ENCODE data around the gene TNFRSF21. TPM values are rescaled to one million over a fixed set of nuclear protein-coding genes. Genes with fewer than 3 reads are reported as not detected.
A peak's percentile ranks its signal among the peaks of the same experiment; 100 is the strongest.

TNFRSF21 gene
- total and polyA plus RNA-seq, 9 of the 15 experiments (the other 6 are each of a cell fraction or from before 2014, with no cell fraction given): 0.63 to 5.7 (median 2.2) TPM

GRCh38 chr6:47242483-47243386, 67.0 kb downstream of the TNFRSF21 start (continued):
- TF ChIP-seq, protein P1, sequence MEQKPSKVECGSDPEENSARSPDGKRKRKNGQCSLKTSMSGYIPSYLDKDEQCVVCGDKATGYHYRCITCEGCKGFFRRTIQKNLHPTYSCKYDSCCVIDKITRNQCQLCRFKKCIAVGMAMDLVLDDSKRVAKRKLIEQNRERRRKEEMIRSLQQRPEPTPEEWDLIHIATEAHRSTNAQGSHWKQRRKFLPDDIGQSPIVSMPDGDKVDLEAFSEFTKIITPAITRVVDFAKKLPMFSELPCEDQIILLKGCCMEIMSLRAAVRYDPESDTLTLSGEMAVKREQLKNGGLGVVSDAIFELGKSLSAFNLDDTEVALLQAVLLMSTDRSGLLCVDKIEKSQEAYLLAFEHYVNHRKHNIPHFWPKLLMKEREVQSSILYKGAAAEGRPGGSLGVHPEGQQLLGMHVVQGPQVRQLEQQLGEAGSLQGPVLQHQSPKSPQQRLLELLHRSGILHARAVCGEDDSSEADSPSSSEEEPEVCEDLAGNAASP (IDR thresholded peaks at IDR 0.05): no peak
- TF ChIP-seq BHLHE40 (IDR thresholded peaks at IDR 0.05; ENCODE audit: low read length) (peak; percentile 100), PRPF4 (IDR thresholded peaks at IDR 0.05; ENCODE audit: insufficient read depth, low read depth, low read length, poor library complexity, severe bottlenecking) (no peak), MLX (CRISPR knock-in tag; conservative IDR thresholded peaks at IDR 0.05) (no peak), SETDB1 (IDR thresholded peaks at IDR 0.05; ENCODE audit: low read length) (no peak), MYNN (IDR thresholded peaks at IDR 0.05) (peak; percentile 91), MYNN (CRISPR knock-in tag; IDR thresholded peaks at IDR 0.05) (no peak), ZNF395 (CRISPR knock-in tag; IDR thresholded peaks at IDR 0.05) (peak; percentile 96), LARP7 (IDR thresholded peaks at IDR 0.05) (no peak), SRSF3 (IDR thresholded peaks at IDR 0.05; ENCODE audit: insufficient read depth, low read length) (no peak), ZNF217 (CRISPR knock-in tag; IDR thresholded peaks at IDR 0.05) (no peak), RBM25 (IDR thresholded peaks at IDR 0.05; ENCODE audit: low read depth, low read length, severe bottlenecking) (no peak), REST (IDR thresholded peaks at IDR 0.05; ENCODE audit: borderline replicate concordance) (peak; percentile 100), REST (CRISPR knock-in tag; IDR thresholded peaks at IDR 0.05; ENCODE audit: low read depth) (0 out of 2 replicates have a peak, but pooled peaks have one; percentile 17)
